ENCODE measurements around the gene DDX27. TPM values are rescaled to one million over a fixed set of nuclear protein-coding genes. Genes with fewer than 3 reads are reported as not detected.
"Not testable (repeated sequence)": the region's sequence is repeated elsewhere in the genome, so short reads cannot be mapped to it uniquely, and the experiment has no call there.

Gene DDX27
- total RNA-seq, 3 donors from 2014 or later, result 28.5 to 35.1 (median 34.8) TPM

DNA sequence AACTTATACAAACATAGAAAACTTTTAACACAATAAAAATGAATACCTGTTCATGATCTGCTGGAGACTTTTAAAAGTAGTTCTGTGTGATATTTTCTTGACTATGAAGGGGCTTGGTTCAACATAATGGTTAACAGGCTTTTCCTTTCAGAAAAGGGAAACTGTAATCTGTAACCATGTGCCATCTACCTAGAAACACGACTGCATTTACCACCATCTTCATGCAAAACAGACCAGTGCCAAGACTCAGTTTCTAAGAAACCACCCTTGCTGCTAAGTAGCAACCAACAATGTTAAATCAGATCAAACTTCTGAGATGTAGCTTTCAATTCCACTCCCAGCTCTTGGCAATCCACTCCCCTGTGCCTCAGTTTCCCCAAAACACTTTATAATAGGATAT is 46.8 kb upstream of the DDX27 start:
- intact Hi-C loops (cut with DNase I; ENCODE audit: low total_unique reads), result no loop called here
- no peak for DNase-seq (ENCODE audit: low spot score in 2 of 2)
- TF ChIP-seq POLR2AphosphoS5 (IDR thresholded peaks at IDR 0.05) (no peak), POLR2A (IDR thresholded peaks at IDR 0.05) (no peak)
- TF ChIP-seq, protein P1, sequence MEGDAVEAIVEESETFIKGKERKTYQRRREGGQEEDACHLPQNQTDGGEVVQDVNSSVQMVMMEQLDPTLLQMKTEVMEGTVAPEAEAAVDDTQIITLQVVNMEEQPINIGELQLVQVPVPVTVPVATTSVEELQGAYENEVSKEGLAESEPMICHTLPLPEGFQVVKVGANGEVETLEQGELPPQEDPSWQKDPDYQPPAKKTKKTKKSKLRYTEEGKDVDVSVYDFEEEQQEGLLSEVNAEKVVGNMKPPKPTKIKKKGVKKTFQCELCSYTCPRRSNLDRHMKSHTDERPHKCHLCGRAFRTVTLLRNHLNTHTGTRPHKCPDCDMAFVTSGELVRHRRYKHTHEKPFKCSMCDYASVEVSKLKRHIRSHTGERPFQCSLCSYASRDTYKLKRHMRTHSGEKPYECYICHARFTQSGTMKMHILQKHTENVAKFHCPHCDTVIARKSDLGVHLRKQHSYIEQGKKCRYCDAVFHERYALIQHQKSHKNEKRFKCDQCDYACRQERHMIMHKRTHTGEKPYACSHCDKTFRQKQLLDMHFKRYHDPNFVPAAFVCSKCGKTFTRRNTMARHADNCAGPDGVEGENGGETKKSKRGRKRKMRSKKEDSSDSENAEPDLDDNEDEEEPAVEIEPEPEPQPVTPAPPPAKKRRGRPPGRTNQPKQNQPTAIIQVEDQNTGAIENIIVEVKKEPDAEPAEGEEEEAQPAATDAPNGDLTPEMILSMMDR (IDR thresholded peaks at IDR 0.05), result no peak
- H3K4me1 ChIP-seq, result no peaks in the 10 kb centered on the region
- no peak overlapping the region for H3K4me3 ChIP-seq
- H3K9me3 ChIP-seq, result no peaks in the 10 kb centered on the region
- no peaks in the 10 kb centered on the region for H3K36me3 ChIP-seq
- H3K27ac ChIP-seq, result no peak overlapping the region
- no peaks in the 10 kb centered on the region for H3K27me3 ChIP-seq

GRCh38 chr20:49174183-49174582 is 45.0 kb upstream of the DDX27 start:
- intact Hi-C loops (cut with DNase I; ENCODE audit: low total_unique reads), result no loop called here
- TF ChIP-seq, protein P1 (IDR thresholded peaks at IDR 0.05), result no peak
- TF ChIP-seq POLR2A (IDR thresholded peaks at IDR 0.05) (no peak), POLR2AphosphoS5 (IDR thresholded peaks at IDR 0.05) (no peak)
- no peak for DNase-seq (ENCODE audit: low spot score in 2 of 2)
- no peaks in the 10 kb centered on the region for H3K4me1 ChIP-seq
- H3K36me3 ChIP-seq, result no peaks in the 10 kb centered on the region
- no peak overlapping the region for H3K27ac ChIP-seq
- H3K27me3 ChIP-seq, result no peaks in the 10 kb centered on the region
- no peaks in the 10 kb centered on the region for H3K9me3 ChIP-seq
- H3K4me3 ChIP-seq, result no peak overlapping the region

- peak overlapping the region; percentile 54 to 75 for H3K27ac ChIP-seq
- H3K27me3 ChIP-seq, result no peaks in the 10 kb centered on the region
- no peaks in the 10 kb centered on the region for H3K36me3 ChIP-seq
- intact Hi-C loops (cut with DNase I; ENCODE audit: low total_unique reads), result no loop called here
- DNase-seq (ENCODE audit: low spot score in 2 of 2), result no peak
- no peaks in the 10 kb centered on the region for H3K9me3 ChIP-seq
- no peak for TF ChIP-seq POLR2AphosphoS5 (IDR thresholded peaks at IDR 0.05)
- TF ChIP-seq, protein P1 (IDR thresholded peaks at IDR 0.05), result no peak
- no peak overlapping the region for H3K4me3 ChIP-seq
- peaks cover 0 to 3% of the 10 kb centered on the region in 2 donors for H3K4me1 ChIP-seq
These were observed 39.6 kb upstream of the DDX27 start for GRCh38 chr20:49179368-49180277.

DNA sequence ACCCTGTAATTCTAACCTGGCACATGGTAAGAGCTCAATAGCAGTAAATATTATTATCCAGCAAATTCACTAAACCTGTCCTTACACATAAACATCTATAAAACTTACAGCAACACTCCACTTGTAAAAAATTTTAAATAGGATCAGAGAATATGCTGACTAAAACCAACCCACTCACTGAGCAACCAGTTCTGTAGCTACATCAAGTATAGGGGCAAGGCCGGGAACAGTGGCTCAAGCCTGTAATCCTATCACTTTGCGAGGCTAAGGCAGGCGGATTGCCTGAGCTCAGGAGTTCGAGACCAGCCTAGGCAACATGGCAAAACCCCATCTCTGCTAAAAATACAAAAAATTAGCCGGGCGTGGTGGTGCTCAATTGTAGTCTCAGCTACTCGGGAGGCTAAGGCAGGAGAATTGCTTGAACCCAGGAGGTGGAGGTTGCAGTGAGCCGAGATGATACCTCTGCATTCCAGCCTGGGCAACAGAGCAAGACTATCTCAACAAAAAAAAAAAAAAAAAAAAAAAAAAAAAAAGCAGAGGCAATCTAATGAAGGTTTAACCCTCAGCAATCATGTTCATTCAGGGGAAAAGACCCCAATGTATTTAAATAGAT is 37.8 kb upstream of the DDX27 start:
- H3K4me1 ChIP-seq, result peaks cover 3 to 7% of the 10 kb centered on the region in 2 donors
- no peaks in the 10 kb centered on the region for H3K36me3 ChIP-seq
- intact Hi-C loops (cut with DNase I; ENCODE audit: low total_unique reads), result no loop called here
- no peak overlapping the region for H3K27ac ChIP-seq
- TF ChIP-seq, protein P1 (IDR thresholded peaks at IDR 0.05), result no peak
- TF ChIP-seq POLR2A (IDR thresholded peaks at IDR 0.05) (no peak), POLR2AphosphoS5 (IDR thresholded peaks at IDR 0.05) (no peak)
- H3K9me3 ChIP-seq, result no peaks in the 10 kb centered on the region
- H3K27me3 ChIP-seq, result no peaks in the 10 kb centered on the region
- H3K4me3 ChIP-seq, result no peak overlapping the region
- DNase-seq (ENCODE audit: low spot score in 2 of 2), result no peak

DNA sequence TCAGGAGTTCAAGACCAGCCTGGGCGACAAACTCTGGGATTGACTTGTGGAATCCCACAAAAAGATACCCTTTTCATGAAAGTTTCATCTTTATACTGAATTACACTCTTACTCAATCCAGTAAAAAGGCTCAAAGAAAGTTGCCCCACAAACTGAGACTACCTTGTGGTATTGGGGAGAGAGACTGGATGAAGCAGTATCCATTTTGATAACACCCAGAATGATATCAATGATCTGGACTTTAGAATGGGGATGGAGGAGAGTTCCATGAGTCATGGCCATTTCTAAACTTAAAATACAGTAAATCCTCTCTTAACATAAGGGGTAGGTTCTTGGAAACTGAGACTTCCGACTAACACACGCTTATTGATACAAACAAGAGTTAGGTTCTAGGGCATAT is 35.8 kb upstream of the DDX27 start:
- no peaks in the 10 kb centered on the region for H3K27me3 ChIP-seq
- peaks cover 3 to 7% of the 10 kb centered on the region in 2 donors for H3K4me1 ChIP-seq

DNA sequence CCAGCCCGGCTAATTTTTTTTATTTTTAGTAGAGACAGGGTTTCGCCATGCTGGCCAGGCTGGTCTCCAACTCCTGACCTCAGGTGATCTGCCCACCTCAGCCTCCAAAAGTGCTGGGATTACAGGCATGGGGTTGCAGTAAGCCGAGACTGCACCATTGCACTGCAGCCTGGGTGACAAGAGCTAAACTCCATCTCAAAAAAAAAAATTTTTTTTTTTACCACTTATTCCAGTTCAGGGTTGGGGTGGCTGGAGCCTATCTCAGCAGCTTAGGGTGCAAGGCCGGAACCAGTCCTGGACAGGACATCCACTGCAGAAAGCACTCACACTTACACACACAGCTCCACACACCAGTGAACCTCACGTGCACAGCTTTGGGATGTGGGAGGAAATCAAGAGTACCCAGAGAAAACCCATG is 35.1 kb upstream of the DDX27 start:
- intact Hi-C loops (cut with DNase I; ENCODE audit: low total_unique reads); H3K9me3 ChIP-seq; H3K27ac ChIP-seq; DNase-seq (ENCODE audit: low spot score in 2 of 2); H3K4me1 ChIP-seq; H3K36me3 ChIP-seq; H3K4me3 ChIP-seq; H3K27me3 ChIP-seq: not testable (repeated sequence)

More for the DNA sequence above, 35.8 kb upstream of the DDX27 start:
- Histone ChIP-seq H3K9me3 (no peaks in the 10 kb centered on the region), H3K4me3 (no peak overlapping the region), H3K36me3 (no peaks in the 10 kb centered on the region), H3K27ac (no peak overlapping the region)
- no peak for TF ChIP-seq POLR2A (IDR thresholded peaks at IDR 0.05)
- no peak for TF ChIP-seq POLR2AphosphoS5 (IDR thresholded peaks at IDR 0.05)
- TF ChIP-seq, protein P1 (IDR thresholded peaks at IDR 0.05), result no peak
- intact Hi-C loops (cut with DNase I; ENCODE audit: low total_unique reads), result no loop called here
- DNase-seq (ENCODE audit: low spot score in 2 of 2), result no peak

Data from breast epithelium (tissue), 4 donors.